NAMALWA (cell line): ENCODE data around the gene ZNF385D.

Experiments
- DNase-seq: peaks from one replicate; pipeline ENCODE4 v3.0.0-alpha.2; 2015; ENCODE audit warnings: low spot score

Gene ZNF385D

DNA sequence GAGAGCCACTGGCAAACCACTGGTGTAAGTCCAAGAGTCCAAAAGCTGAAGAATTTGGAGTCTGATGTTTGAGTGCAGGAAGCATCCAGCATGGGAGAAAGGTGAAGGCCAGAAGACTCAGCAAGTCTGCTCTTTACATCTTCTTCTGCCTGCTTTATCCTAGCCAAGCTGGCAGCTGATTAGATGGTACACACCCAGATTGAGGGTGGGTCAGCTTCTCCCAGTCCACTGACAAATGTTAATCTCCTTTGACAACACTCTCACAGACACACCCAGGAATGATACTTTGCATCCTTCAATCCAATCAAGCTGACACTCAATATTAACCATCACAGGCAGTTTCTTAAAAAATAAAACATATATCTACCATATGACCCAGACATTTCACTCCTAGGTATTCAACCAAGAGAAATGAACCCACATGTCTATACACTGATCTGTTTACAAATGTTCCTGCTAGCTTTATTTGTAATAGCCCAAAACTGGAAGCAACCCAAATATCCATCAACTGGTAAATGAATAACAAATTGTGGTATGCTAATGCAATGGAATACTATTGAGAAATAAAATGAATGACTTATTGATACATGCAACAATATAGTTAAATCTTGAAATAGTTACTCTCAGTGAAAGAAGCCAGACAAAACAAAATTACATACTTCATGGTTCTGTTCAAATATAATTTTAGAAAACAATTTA, 373.8 kb downstream of the ZNF385D start:
- DNase-seq, result no peak

DNA sequence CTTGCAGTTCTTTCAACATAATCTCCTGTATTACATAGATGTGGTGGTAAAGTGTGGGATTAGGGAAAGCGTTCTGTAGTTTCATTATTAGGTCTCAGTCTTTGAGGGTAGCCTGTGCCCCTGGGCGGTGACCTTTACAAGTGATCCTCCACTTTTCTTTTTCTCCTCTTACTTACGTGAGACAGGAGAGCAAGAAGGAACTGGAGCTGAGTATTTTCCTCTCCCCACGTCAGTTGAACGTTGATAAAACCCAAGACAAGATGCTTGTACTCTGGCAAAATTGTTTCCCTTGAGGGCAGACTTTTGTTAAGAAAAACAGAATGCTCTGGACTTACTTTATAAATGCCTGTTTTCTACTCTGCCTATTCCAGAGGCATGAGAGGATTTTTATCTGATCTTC, 378.7 kb downstream of the ZNF385D start:
- DNase-seq, result no peak
